K562 (cell line): Measurements from ENCODE around the gene PLEKHG4B. TPM values are rescaled to one million over a fixed set of nuclear protein-coding genes. Genes with fewer than 3 reads are reported as not detected.
A peak's percentile ranks its signal among the peaks of the same experiment; 100 is the strongest.

Experiments used
- ATAC-seq: fragments of 200-7000 bp; cut with Tn5 transposase; 3 replicates; pipeline ENCODE4 v1.9.1; 2020; ENCODE audit warnings: moderate library complexity
- BruUV-seq: library from RNA; stranded (reverse); fragments of 400-500 nt; replicated peaks from 2 replicates; lab custom pipeline; 2021; lab: Mats Ljungman, UMichigan
- CTCF ChIA-PET: fragments of 300-600 bp; formaldehyde crosslinking; extraction: SDS; loops from one replicate; lab custom pipeline; 2021; ENCODE audit warnings: low intra/inter-chr PET ratio; lab: Yijun Ruan, JAX
- POLR2A ChIA-PET: fragments of 300-600, 350-650 bp; sonication (Branson Sonifier 250); formaldehyde crosslinking; extraction: SDS; loops from one replicate; lab custom pipeline; 2021; ENCODE audit warnings: antibody characterized with exemption, inconsistent platforms; lab: Yijun Ruan, JAX
- DNase-seq, 4 experiments: peaks; one replicate each; pipeline versions ENCODE4 v3.0.0 to v3.0.0-alpha.2; 2011 to 2018; ENCODE audit warnings: low spot score in 3 of 4, mixed read lengths in 3 of 4; ENCODE audit errors: extremely low read depth in 1 of 4
- FAIRE-seq: peaks from 2 replicates; lab custom pipeline; 2011; peaks lifted over from hg19 to GRCh38; lab: Jason Lieb, UNC
- H2AFZ ChIP-seq: 2 replicates; pipeline ENCODE4 v1.6.0; 2011; ENCODE audit warnings: low read depth, low read length, control low read depth, inconsistent platforms
- H3K27ac ChIP-seq: fragments of 200-600 bp; 3 replicates; pipeline ENCODE4 v1.8.0; 2011; ENCODE audit warnings: low read depth, mild to moderate bottlenecking, control low read depth, inconsistent platforms, low read length, moderate library complexity, mixed read lengths; ENCODE audit errors: extremely low read depth
- H3K27me3 ChIP-seq, 2 experiments: fragments of 300-600 bp in 1 of 2; 2 replicates in 1 of 2; 3 replicates in 1 of 2; pipeline versions ENCODE4 v1.6.0 to v1.8.0; 2011; ENCODE audit warnings: inconsistent platforms in 2 of 2, low read length in 2 of 2, mild to moderate bottlenecking in 1 of 2, mixed read lengths in 1 of 2, moderate library complexity in 1 of 2; ENCODE audit not compliant: control insufficient read depth in 2 of 2, insufficient read depth in 2 of 2
- H3K36me3 ChIP-seq: fragments of 300-600 bp; 3 replicates; pipeline ENCODE4 v1.8.0; 2011; ENCODE audit warnings: mild to moderate bottlenecking, low read length, inconsistent platforms; ENCODE audit not compliant: control insufficient read depth, insufficient read depth
- H3K4me1 ChIP-seq, 2 experiments: fragments of 200-600 bp in 1 of 2; replicated peaks in 1 of 2; 2 replicates in 1 of 2; 3 replicates in 1 of 2; pipeline versions ENCODE4 v1.5.1 to v1.8.0; 2011; ENCODE audit warnings: inconsistent platforms in 2 of 2, low read length in 2 of 2, mild to moderate bottlenecking in 1 of 2, mixed read lengths in 1 of 2, moderate library complexity in 1 of 2; ENCODE audit not compliant: control insufficient read depth in 2 of 2, insufficient read depth in 2 of 2
- H3K4me2 ChIP-seq: 2 replicates; pipeline ENCODE4 v1.6.1; 2011; ENCODE audit warnings: low read length, control low read depth, inconsistent platforms, mixed read lengths; ENCODE audit not compliant: insufficient read depth
- H3K4me3 ChIP-seq: fragments of 200-600 bp; sonication (generic), shearing (Covaris generic); 2 replicates; pipeline ENCODE4 v1.5.1; 2016; ENCODE audit warnings: control low read depth, inconsistent platforms
- H3K79me2 ChIP-seq: fragments of 200-600 bp; 3 replicates; pipeline ENCODE4 v1.8.0; 2011; ENCODE audit warnings: low read length, inconsistent platforms; ENCODE audit not compliant: control insufficient read depth, insufficient read depth
- H3K9ac ChIP-seq, 2 experiments: 2 replicates each; pipeline versions ENCODE4 v1.6.0 to v1.6.1; 2011; ENCODE audit warnings: low read depth in 2 of 2, low read length in 2 of 2, control low read depth in 1 of 2, inconsistent platforms in 1 of 2, mild to moderate bottlenecking in 1 of 2, mixed read lengths in 1 of 2; ENCODE audit not compliant: insufficient read depth in 1 of 2
- H3K9me1 ChIP-seq: one replicate; pipeline ENCODE4 v1.6.0; 2011; ENCODE audit warnings: inconsistent platforms, mild to moderate bottlenecking, low read length, moderate library complexity; ENCODE audit not compliant: control insufficient read depth, insufficient read depth
- H3K9me3 ChIP-seq: replicated peaks from 2 replicates; pipeline ENCODE4 v1.5.1; 2011; ENCODE audit warnings: low read depth, low read length, inconsistent platforms; ENCODE audit not compliant: control insufficient read depth, insufficient read depth
- H4K20me1 ChIP-seq: replicated peaks from 2 replicates; pipeline ENCODE4 v1.6.1; 2011; ENCODE audit warnings: low read length, inconsistent platforms, mixed read lengths; ENCODE audit not compliant: control insufficient read depth, insufficient read depth
- ATF7 ChIP-seq: fragments of 450-650 bp; IDR thresholded peaks from 2 replicates; pipeline ENCODE4 v1.7.1; 2014; ENCODE audit warnings: mild to moderate bottlenecking, moderate library complexity
- CREM ChIP-seq: IDR thresholded peaks from 2 replicates; pipeline ENCODE4 v1.6.1; 2014; ENCODE audit warnings: antibody characterized with exemption, low read depth
- EHMT2 ChIP-seq: fragments of 450-650 bp; IDR thresholded peaks from 2 replicates; pipeline ENCODE4 v1.6.1; 2018; ENCODE audit warnings: antibody characterized with exemption
- GATA2 ChIP-seq: sonication (generic); formaldehyde crosslinking; IDR thresholded peaks from 2 replicates; pipeline ENCODE4 v1.4.0; 2020; ENCODE audit warnings: mild to moderate bottlenecking, missing genetic modification reagents
- JUN ChIP-seq, 2 experiments: sonication (generic) in 1 of 2; formaldehyde crosslinking in 1 of 2; IDR thresholded peaks; 2 replicates each; pipeline versions ENCODE4 v1.6.1 to v1.8.0; 2012 to 2022; ENCODE audit warnings: borderline replicate concordance in 2 of 2, mild to moderate bottlenecking in 2 of 2, improper control_type of control experiment in 1 of 2, low read depth in 1 of 2, low read length in 1 of 2, missing genetic modification reagents in 1 of 2
- JUND ChIP-seq, 2 experiments: IDR thresholded peaks; 2 replicates in 1 of 2; 3 replicates in 1 of 2; pipeline ENCODE4 v1.6.1; 2011; ENCODE audit warnings: borderline replicate concordance in 2 of 2, low read depth in 2 of 2, low read length in 2 of 2, improper control_type of control experiment in 1 of 2, missing biosample characterization in 1 of 2, missing genetic modification characterization in 1 of 2, missing genetic modification reagents in 1 of 2
- NRF1 ChIP-seq, 2 experiments: fragments of 450-650 bp; IDR thresholded peaks in 1 of 2; conservative IDR thresholded peaks in 1 of 2; 2 replicates each; pipeline ENCODE4 v1.6.1; 2014; ENCODE audit warnings: mild to moderate bottlenecking in 2 of 2
- POLR2G ChIP-seq: fragments of 200-400 bp; formaldehyde crosslinking; IDR thresholded peaks from 2 replicates; pipeline ENCODE4 v1.6.1; 2017; ENCODE audit warnings: low read depth, mild to moderate bottlenecking, antibody characterized with exemption, low read length, moderate library complexity
- ZNF263 ChIP-seq: sonication (generic); formaldehyde crosslinking; IDR thresholded peaks from 2 replicates; pipeline ENCODE4 v1.8.0; 2022; ENCODE audit warnings: mild to moderate bottlenecking, missing genetic modification reagents, borderline replicate concordance
- WGBS: fragments of 100-300 bp; shearing (Covaris generic); methylation state at CpG from one replicate; pipeline ENCODE4 v1.1.6; 2016; ENCODE audit warnings: low coverage, mixed read lengths; ENCODE audit not compliant: insufficient coverage; ENCODE audit errors: missing lambda C conversion rate; 5-methylcytosine and 5-hydroxymethylcytosine counted together
- in situ Hi-C: fragments of 300-500 bp; cut with MboI; formaldehyde crosslinking; loops from 4 replicates; pipeline ENCODE4 v1.15.0; 2018; ENCODE audit warnings: inconsistent platforms, mixed read lengths
- intact Hi-C: fragments of 100-400 bp; cut with micrococcal nuclease; formaldehyde crosslinking; loops from 2 replicates; pipeline ENCODE4 v1.14.2; 2022
- polyA plus RNA-seq, 8 experiments: library from polyadenylated mRNA; depleted of rRNA in 4 of 8; stranded (reverse) in 5 of 8; unstranded in 3 of 8; fragments of >200 nt; fragmentation: Nextera tagmentation in 2 of 8; fragmentation: Illumina TruSeq in 1 of 8; extraction: Ambion mirVana in 2 of 8; extraction: Trizol in 1 of 8; gene quantifications; 2 replicates each; pipeline versions ENCODE4 v1.2.1 to v1.2.3, GENCODE V29; 2011 to 2014; ENCODE audit warnings: inconsistent platforms in 1 of 8, missing spikeins in 1 of 8
- total RNA-seq, 7 experiments: library from RNA; depleted of rRNA in 6 of 7; stranded (reverse); fragments of >200 nt in 6 of 7; fragmentation: Illumina TruSeq in 2 of 7; extraction: Trizol in 2 of 7; gene quantifications; 2 replicates each; pipeline versions ENCODE4 v1.2.1 to v1.2.3, GENCODE V29; 2011 to 2021; ENCODE audit warnings: low replicate concordance in 1 of 7
- TF ChIP-seq, protein P1 (sequence below): fragments of 450-650 bp; IDR thresholded peaks from 2 replicates; pipeline ENCODE4 v1.6.1; 2017; ENCODE audit warnings: mild to moderate bottlenecking, moderate library complexity
- TF ChIP-seq, protein P2 (sequence below), 2 experiments: fragments of 450-650 bp in 1 of 2; sonication (generic) in 1 of 2; formaldehyde crosslinking in 1 of 2; IDR thresholded peaks in 1 of 2; conservative IDR thresholded peaks in 1 of 2; 2 replicates each; pipeline versions ENCODE4 v1.6.1 to v1.8.1; 2016 to 2023; ENCODE audit warnings: mild to moderate bottlenecking in 2 of 2, moderate library complexity in 2 of 2, inconsistent platforms in 1 of 2, missing genetic modification reagents in 1 of 2
- TF ChIP-seq, protein P3 (sequence below): fragments of 200-800 bp; sonication (Bioruptor generic); IDR thresholded peaks from 2 replicates; pipeline ENCODE4 v1.6.1; 2017; ENCODE audit warnings: missing genetic modification characterization, missing compliant biosample characterization

The PLEKHG4B gene
- total and polyA plus RNA-seq, 9 of the 15 experiments (the other 6 are each of a cell fraction or from before 2014, with no cell fraction given), result 0.02 TPM; not detected in 8

DNA sequence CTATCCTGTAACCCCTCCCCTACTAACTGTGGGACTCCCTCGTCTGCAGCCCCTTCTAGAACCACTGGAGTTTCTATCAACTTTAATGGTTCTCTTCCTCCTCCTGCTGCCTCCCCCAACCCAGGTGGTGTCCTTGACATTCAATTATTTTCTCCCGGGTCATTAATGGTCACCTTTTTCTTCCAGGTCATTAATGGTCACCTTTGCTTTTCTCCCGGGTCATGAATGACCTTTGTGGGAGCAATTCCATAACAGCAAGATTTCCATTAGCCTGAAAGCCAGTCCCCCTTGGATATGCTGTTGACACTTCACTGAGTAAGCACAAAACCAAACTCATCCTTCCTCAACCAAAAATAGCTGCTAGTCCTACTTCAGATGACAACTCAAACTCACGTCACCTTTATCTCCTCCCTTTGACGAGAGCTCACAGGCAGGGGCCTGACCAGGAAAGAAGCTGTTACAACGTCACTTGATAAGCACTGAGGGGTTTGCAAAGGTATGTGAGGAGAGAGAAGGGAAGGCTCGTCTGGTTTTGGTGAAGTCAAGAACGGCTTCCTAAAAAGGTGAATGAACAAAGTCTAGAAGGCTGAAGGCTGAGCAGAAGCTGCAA is 115.1 kb downstream of the PLEKHG4B start (continued):
- TF ChIP-seq EHMT2, result 0 out of 2 replicates have a peak, but pooled peaks have one; percentile 32
- TF ChIP-seq, protein P1, sequence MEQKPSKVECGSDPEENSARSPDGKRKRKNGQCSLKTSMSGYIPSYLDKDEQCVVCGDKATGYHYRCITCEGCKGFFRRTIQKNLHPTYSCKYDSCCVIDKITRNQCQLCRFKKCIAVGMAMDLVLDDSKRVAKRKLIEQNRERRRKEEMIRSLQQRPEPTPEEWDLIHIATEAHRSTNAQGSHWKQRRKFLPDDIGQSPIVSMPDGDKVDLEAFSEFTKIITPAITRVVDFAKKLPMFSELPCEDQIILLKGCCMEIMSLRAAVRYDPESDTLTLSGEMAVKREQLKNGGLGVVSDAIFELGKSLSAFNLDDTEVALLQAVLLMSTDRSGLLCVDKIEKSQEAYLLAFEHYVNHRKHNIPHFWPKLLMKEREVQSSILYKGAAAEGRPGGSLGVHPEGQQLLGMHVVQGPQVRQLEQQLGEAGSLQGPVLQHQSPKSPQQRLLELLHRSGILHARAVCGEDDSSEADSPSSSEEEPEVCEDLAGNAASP, result no peak

DNA sequence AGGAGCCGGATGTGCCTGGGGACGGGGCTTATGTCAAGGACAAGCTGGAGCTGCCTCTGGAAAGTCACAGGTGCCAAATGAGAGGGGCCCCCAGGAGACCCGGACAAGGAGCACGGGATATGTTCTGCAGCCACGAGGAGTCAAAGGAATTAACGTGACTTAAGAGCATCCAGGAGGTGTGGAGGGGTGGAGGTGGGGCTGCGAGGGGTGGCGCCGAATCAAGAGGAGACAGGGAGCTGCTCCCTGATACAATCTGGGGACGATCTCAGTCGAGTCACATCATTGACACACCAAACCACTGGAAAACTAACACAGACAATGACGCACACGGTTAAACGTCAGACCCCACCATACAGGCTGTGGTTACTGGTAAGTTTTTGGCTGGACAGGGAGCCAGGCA is 115.6 kb downstream of the PLEKHG4B start:
- peak overlapping the region; percentile 16 to 41; a peak in 2 of 4 replicates for H3K9ac ChIP-seq
- peak; percentile 79 for ATAC-seq
- H3K9me1 ChIP-seq, result no peaks in the 10 kb centered on the region
- no peak overlapping the region for H3K4me3 ChIP-seq
- ChIA-PET POLR2A (interaction anchor here (0.6 to 1.2 kb wide), 6 partner anchors 9 to 71 kb away, joined by 3 to 7 read pairs (median 3); partner anchors contain the start of genes CCDC127 and SDHA), CTCF (no interaction called here)
- H3K4me1 ChIP-seq, result peaks cover 24 to 27% of the 10 kb centered on the region in 2 experiments
- H3K79me2 ChIP-seq, result peaks cover 38% of the 10 kb centered on the region
- no peak overlapping the region for H2AFZ ChIP-seq
- intact Hi-C loops (no loop called here), in situ Hi-C loops (no loop called here)
- DNase-seq, result peak; percentile 60 to 71 (median 68)
- H3K36me3 ChIP-seq, result peaks cover 28% of the 10 kb centered on the region
- WGBS, result 14% methylated on average over 14 of the region's 14 CpGs
- peak; percentile 83 for FAIRE-seq
- BruUV-seq, result no TSS peak
- no peaks in the 10 kb centered on the region for H3K9me3 ChIP-seq
- peak overlapping the region; percentile 51; the same call in 2 of the 3 replicates for H3K27ac ChIP-seq
- H4K20me1 ChIP-seq, result peaks cover 31% of the 10 kb centered on the region
- peak overlapping the region; percentile 60 for H3K4me2 ChIP-seq
- H3K27me3 ChIP-seq, result no peaks in the 10 kb centered on the region
- TF ChIP-seq CREM (peak; percentile 94), NRF1 (conservative IDR thresholded peaks at IDR 0.05 in 1 of 2, IDR thresholded peaks at IDR 0.05 in 1 of 2) (peak in 1 of 2 experiments; percentile 26; a peak in 1 of 4 replicates), ATF7 (peak; percentile 43), ZNF263 (CRISPR knock-in tag) (0 out of 2 replicates have a peak, but pooled peaks have one; percentile 29), POLR2G (no peak), GATA2 (CRISPR knock-in tag) (0 out of 2 replicates have a peak, but pooled peaks have one; percentile 31), JUN (IDR thresholded peaks at IDR 0.05; ENCODE audit: borderline replicate concordance, low read depth, low read length) (peak; percentile 49; the same call in 1 of the 2 replicates), JUN (CRISPR knock-in tag; IDR thresholded peaks at IDR 0.05; ENCODE audit: borderline replicate concordance) (no peak), JUND (IDR thresholded peaks at IDR 0.05; ENCODE audit: borderline replicate concordance, low read depth, low read length) (peak; percentile 59; the same call in 1 of the 2 replicates), JUND (tag; IDR thresholded peaks at IDR 0.05; ENCODE audit: borderline replicate concordance, low read depth, low read length) (peak; percentile 28; the same call in 1 of the 3 replicates)
- TF ChIP-seq, protein P2, sequence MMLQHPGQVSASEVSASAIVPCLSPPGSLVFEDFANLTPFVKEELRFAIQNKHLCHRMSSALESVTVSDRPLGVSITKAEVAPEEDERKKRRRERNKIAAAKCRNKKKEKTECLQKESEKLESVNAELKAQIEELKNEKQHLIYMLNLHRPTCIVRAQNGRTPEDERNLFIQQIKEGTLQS (IDR thresholded peaks at IDR 0.05), result peak; percentile 63
- TF ChIP-seq, protein P2 (CRISPR knock-in tag; conservative IDR thresholded peaks at IDR 0.05), result no peak
- TF ChIP-seq, protein P3, sequence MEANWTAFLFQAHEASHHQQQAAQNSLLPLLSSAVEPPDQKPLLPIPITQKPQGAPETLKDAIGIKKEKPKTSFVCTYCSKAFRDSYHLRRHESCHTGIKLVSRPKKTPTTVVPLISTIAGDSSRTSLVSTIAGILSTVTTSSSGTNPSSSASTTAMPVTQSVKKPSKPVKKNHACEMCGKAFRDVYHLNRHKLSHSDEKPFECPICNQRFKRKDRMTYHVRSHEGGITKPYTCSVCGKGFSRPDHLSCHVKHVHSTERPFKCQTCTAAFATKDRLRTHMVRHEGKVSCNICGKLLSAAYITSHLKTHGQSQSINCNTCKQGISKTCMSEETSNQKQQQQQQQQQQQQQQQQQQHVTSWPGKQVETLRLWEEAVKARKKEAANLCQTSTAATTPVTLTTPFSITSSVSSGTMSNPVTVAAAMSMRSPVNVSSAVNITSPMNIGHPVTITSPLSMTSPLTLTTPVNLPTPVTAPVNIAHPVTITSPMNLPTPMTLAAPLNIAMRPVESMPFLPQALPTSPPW, result 0 out of 2 replicates have a peak, but pooled peaks have one; percentile 22
